Kidney (tissue), 14 donors: ENCODE data around the gene KMT2D. TPM values are rescaled to one million over a fixed set of nuclear protein-coding genes. Genes with fewer than 3 reads are reported as not detected.
A peak's percentile ranks its signal among the peaks of the same experiment; 100 is the strongest.

Experiments used
- DNase-seq, 5 donors: peaks; one replicate each; pipeline ENCODE4 v3.0.0-alpha.2; 2013 to 2020
- FAIRE-seq: peaks from 2 replicates; lab custom pipeline; 2012; peaks lifted over from hg19 to GRCh38; lab: Jason Lieb, UNC
- H3K27ac ChIP-seq, 2 donors: one replicate each; pipeline ENCODE4 v1.7.0; 2013; ENCODE audit warnings: low read depth in 2 of 2, low read length in 2 of 2, inconsistent platforms in 1 of 2
- H3K27me3 ChIP-seq: one replicate; pipeline ENCODE4 v1.7.1; 2013; ENCODE audit warnings: low read length, inconsistent platforms; ENCODE audit not compliant: control insufficient read depth, insufficient read depth
- H3K36me3 ChIP-seq, 3 donors: one replicate each; pipeline versions ENCODE4 v1.7.0 to v1.7.1; 2013; ENCODE audit warnings: low read length in 3 of 3, control low read depth in 1 of 3, inconsistent platforms in 1 of 3; ENCODE audit not compliant: insufficient read depth in 3 of 3, control insufficient read depth in 2 of 3
- H3K4me1 ChIP-seq, 3 donors: one replicate each; pipeline versions ENCODE4 v1.7.0 to v1.7.1; 2013; ENCODE audit warnings: low read length in 3 of 3, inconsistent platforms in 1 of 3, low read depth in 1 of 3; ENCODE audit not compliant: control insufficient read depth in 2 of 3, insufficient read depth in 2 of 3
- H3K4me3 ChIP-seq, 3 donors: one replicate each; pipeline versions ENCODE4 v1.7.0 to v1.8.1; 2013; ENCODE audit warnings: low read length in 3 of 3, control low read depth in 1 of 3, inconsistent platforms in 1 of 3
- H3K9ac ChIP-seq, 3 donors: one replicate each; pipeline versions ENCODE4 v1.7.0 to v1.7.1; 2013; ENCODE audit warnings: low read length in 3 of 3, control low read depth in 1 of 3, inconsistent platforms in 1 of 3
- H3K9me3 ChIP-seq, 3 donors: one replicate each; pipeline versions ENCODE4 v1.7.0 to v1.7.1; 2013; ENCODE audit warnings: low read length in 3 of 3, control low read depth in 1 of 3, inconsistent platforms in 1 of 3; ENCODE audit not compliant: control insufficient read depth in 2 of 3, insufficient read depth in 1 of 3
- intact Hi-C: fragments of 100-400 bp; cut with DNase I; formaldehyde crosslinking; loops from one replicate; pipeline ENCODE4 v1.11.1; 2022
- polyA plus RNA-seq: library from polyadenylated mRNA; stranded (reverse); fragments of 350-450 nt; fragmentation: Illumina TruSeq; extraction: RNeasy Lipid Tissue Mini Kit (QIAGEN cat#74804); gene quantifications from one replicate; pipeline ENCODE4 v1.2.3, GENCODE V29; 2014; ENCODE audit warnings: low read depth, low replicate concordance; ENCODE audit not compliant: insufficient read depth
- total RNA-seq: library from RNA; stranded (reverse); fragmentation: NEBNext Ultra II Directional; extraction: Animal tissue kit (Norgen Biotek cat#: 25700); gene quantifications from one replicate; pipeline ENCODE4 v1.2.1, GENCODE V29; 2021
- TF ChIP-seq, protein P1 (sequence below): IDR thresholded peaks from 3 replicates; pipeline ENCODE4 v1.5.1; 2012; ENCODE audit warnings: mild to moderate bottlenecking, moderate library complexity, borderline replicate concordance; ENCODE audit not compliant: insufficient read depth; ENCODE audit errors: extremely low read depth
- donor health status: control.
- donor health status: control.
- donor health status: control.
- donor health status: control.
- donor health status: control.
- donor health status: DM: yes; HTN: yes; CAD: no.
- donor health status: Normal renal cell carcinoma (clear cell type).

KMT2D gene
- total and polyA plus RNA-seq, 2 donors from 2014 or later: 5.0 to 89.9 TPM

DNA sequence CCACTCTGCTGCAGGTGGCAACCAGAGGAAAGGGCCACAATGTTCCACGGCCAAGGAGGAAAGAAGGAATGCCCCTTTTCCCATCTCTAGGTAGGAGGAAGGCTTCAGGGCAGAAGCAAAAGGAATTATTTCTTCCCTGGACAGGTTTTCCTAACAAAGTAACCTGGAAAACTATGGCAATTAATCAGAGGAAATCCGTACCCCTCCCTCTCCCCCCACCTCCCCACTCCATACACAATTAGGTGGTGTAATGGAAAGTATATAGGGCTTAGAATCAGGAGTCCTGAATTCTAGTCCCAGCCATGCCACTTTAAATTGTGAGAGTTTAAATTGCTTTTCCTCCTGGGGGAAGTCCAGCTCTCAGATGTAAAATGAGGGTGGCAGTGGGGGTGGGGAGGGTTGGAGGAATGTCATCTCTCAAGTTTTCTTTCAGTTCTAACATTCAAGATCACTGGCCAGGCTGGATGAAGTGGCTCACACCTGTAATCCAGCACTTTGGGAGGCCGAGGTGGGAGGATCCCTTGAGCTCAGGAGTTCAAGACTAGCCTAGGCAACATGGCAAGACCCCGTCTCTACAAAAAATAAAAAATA is 32.3 kb upstream of the KMT2D start:
- FAIRE-seq: no peak
- no peak for DNase-seq

GRCh38 chr12:49092086-49092815 is 31.7 kb upstream of the KMT2D start:
- peaks cover 0 to 6% (median 3%) of the 10 kb centered on the region in 3 donors for H3K36me3 ChIP-seq
- peaks cover 0 to 34% (median 4%) of the 10 kb centered on the region in 3 donors for H3K4me1 ChIP-seq
- H3K9me3 ChIP-seq: no peaks in the 10 kb centered on the region
- TF ChIP-seq, protein P1, sequence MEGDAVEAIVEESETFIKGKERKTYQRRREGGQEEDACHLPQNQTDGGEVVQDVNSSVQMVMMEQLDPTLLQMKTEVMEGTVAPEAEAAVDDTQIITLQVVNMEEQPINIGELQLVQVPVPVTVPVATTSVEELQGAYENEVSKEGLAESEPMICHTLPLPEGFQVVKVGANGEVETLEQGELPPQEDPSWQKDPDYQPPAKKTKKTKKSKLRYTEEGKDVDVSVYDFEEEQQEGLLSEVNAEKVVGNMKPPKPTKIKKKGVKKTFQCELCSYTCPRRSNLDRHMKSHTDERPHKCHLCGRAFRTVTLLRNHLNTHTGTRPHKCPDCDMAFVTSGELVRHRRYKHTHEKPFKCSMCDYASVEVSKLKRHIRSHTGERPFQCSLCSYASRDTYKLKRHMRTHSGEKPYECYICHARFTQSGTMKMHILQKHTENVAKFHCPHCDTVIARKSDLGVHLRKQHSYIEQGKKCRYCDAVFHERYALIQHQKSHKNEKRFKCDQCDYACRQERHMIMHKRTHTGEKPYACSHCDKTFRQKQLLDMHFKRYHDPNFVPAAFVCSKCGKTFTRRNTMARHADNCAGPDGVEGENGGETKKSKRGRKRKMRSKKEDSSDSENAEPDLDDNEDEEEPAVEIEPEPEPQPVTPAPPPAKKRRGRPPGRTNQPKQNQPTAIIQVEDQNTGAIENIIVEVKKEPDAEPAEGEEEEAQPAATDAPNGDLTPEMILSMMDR: peak; percentile 6
- intact Hi-C loops: no loop called here
- peak in 4 of 5 donors; percentile 81 to 87 (median 84) for DNase-seq
- H3K4me3 ChIP-seq: no peak overlapping the region
- H3K27me3 ChIP-seq: peaks cover 44% of the 10 kb centered on the region
- no peak for FAIRE-seq
- no peak overlapping the region for H3K27ac ChIP-seq
- H3K9ac ChIP-seq: no peak overlapping the region

More for the DNA sequence above, 32.3 kb upstream of the KMT2D start:
- intact Hi-C loops: no loop called here
- peaks cover 44% of the 10 kb centered on the region for H3K27me3 ChIP-seq
- no peak overlapping the region for H3K9ac ChIP-seq
- TF ChIP-seq, protein P1: no peak
- no peak overlapping the region for H3K4me3 ChIP-seq
- peaks cover 0 to 34% (median 4%) of the 10 kb centered on the region in 3 donors for H3K4me1 ChIP-seq
- H3K27ac ChIP-seq: no peak overlapping the region
- peaks cover 0 to 11% (median 9%) of the 10 kb centered on the region in 3 donors for H3K36me3 ChIP-seq
- no peaks in the 10 kb centered on the region for H3K9me3 ChIP-seq

DNA sequence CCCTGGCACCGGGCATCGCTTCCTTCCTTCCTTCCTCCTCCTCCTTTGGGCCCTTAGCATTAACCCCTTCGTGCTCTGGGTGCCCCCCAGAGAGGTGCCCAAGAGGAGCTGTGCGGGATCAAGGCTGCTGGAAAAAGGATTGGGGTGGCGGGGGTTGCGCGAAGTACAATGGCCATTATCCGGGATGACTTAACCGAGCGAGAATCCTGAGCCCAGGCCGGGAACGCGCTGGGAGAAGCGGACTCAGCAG is 31.2 kb upstream of the KMT2D start:
- no peak for DNase-seq
- Histone ChIP-seq H3K9ac (no peak overlapping the region), H3K27me3 (peaks cover 44% of the 10 kb centered on the region), H3K4me1 (peaks cover 0 to 34% (median 4%) of the 10 kb centered on the region in 3 donors), H3K4me3 (no peak overlapping the region), H3K9me3 (no peaks in the 10 kb centered on the region), H3K27ac (no peak overlapping the region), H3K36me3 (peaks cover 0 to 2% (median 0%) of the 10 kb centered on the region in 3 donors)
- intact Hi-C loops: no loop called here
- FAIRE-seq: no peak
- TF ChIP-seq, protein P1: no peak
